ENCODE results near the gene ETAA1.

The ETAA1 gene

DNA sequence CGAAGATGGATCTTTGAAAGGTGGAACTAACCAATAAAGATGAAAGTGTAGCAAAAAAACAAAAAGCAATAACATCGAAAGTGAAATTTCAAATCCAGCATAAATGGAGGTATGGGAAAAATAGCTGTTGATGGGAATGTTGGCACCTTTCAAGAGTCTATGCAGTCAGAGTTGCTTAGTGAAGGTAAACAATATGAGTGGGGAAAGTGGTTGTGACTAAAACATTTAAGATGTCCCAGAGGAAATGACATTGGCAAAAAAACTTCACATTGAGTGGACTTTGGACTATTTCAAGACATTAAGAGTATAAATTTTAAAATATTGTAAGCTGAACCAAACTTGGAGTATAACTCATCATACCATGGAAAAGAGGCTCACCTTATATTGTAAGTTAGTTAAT, 17.7 kb downstream of the ETAA1 start:
- TF ChIP-seq, protein P1, sequence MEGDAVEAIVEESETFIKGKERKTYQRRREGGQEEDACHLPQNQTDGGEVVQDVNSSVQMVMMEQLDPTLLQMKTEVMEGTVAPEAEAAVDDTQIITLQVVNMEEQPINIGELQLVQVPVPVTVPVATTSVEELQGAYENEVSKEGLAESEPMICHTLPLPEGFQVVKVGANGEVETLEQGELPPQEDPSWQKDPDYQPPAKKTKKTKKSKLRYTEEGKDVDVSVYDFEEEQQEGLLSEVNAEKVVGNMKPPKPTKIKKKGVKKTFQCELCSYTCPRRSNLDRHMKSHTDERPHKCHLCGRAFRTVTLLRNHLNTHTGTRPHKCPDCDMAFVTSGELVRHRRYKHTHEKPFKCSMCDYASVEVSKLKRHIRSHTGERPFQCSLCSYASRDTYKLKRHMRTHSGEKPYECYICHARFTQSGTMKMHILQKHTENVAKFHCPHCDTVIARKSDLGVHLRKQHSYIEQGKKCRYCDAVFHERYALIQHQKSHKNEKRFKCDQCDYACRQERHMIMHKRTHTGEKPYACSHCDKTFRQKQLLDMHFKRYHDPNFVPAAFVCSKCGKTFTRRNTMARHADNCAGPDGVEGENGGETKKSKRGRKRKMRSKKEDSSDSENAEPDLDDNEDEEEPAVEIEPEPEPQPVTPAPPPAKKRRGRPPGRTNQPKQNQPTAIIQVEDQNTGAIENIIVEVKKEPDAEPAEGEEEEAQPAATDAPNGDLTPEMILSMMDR (IDR thresholded peaks at IDR 0.05; ENCODE audit: low read depth, low read length): no peak
- H3K27me3 ChIP-seq: no peaks in the 10 kb centered on the region
- H3K4me1 ChIP-seq: no peaks in the 10 kb centered on the region
- no peaks in the 10 kb centered on the region for H3K9me3 ChIP-seq
- H3K4me3 ChIP-seq (ENCODE audit: low read depth, low read length): no peak overlapping the region
- no peak for DNase-seq
- H3K36me3 ChIP-seq: peaks cover 2% of the 10 kb centered on the region; the same call in 1 of the 2 replicates

DNA sequence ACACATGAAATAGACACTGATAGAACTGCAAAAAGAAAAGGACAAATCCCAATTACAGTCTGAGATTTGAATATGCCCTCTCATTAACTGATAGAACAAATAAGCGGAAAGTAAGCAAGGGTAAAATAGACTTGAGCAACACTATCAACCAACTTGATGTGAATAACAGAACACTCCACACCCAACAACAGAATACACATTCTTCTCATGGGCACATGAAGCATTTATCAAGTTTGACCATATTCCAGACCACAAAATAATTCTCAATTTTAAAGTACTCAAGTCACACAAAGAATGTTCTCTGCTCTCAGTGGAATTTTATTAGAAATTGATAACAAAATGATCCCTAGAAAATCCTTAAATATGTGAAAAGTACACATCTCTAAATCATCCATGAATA, 19.0 kb downstream of the ETAA1 start:
- no peaks in the 10 kb centered on the region; the same call in 1 of the 2 replicates for H3K36me3 ChIP-seq
- no peaks in the 10 kb centered on the region for H3K4me1 ChIP-seq
- TF ChIP-seq, protein P1 (IDR thresholded peaks at IDR 0.05; ENCODE audit: low read depth, low read length): no peak
- H3K9me3 ChIP-seq: no peaks in the 10 kb centered on the region
- no peaks in the 10 kb centered on the region for H3K27me3 ChIP-seq
- DNase-seq: no peak
- H3K4me3 ChIP-seq (ENCODE audit: low read depth, low read length): no peak overlapping the region

DNA sequence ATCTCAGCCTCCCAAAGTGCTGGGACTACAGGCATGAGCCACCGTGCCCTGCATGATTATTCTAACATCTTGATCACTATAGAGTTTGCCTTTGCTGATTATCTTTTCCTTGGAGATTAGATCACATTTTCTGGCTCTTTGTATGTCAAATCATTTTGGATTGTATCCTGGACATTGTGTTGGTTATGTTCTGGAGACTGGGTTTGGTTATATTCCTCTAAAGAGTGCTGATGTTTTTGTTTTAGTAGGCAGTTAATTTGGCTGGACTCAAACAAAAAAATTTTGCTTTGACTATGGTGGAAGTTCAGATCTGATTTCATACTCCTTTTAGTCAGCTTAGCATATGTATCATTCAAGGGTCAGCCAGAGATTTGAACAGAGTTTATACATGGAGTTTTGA, 26.4 kb downstream of the ETAA1 start:
- no peaks in the 10 kb centered on the region for H3K4me1 ChIP-seq
- H3K9me3 ChIP-seq: no peaks in the 10 kb centered on the region
- TF ChIP-seq, protein P1 (IDR thresholded peaks at IDR 0.05; ENCODE audit: low read depth, low read length): no peak
- no peaks in the 10 kb centered on the region for H3K27me3 ChIP-seq
- DNase-seq: no peak
- no peak overlapping the region for H3K4me3 ChIP-seq (ENCODE audit: low read depth, low read length)
- no peaks in the 10 kb centered on the region for H3K36me3 ChIP-seq

DNA sequence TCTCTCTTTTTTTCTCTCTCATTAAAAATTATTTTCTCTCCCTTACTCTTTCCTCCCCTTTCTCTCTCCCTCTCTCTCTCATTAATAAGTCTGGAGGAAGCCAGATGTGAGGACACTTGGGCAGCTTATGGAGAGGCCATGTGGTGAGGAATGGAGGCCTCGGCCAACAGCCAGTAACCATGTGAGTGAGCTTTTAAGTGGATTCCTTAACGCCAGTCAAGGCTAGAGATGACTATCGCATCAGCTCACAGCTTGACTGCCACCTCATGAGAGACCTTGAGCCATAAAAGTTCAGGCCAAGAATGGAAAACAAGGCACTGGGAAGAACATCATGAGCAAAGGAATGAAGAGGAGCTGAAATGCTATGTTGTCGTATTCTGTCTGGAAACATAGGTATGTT, 39.1 kb downstream of the ETAA1 start:
- H3K4me1 ChIP-seq: no peaks in the 10 kb centered on the region
- TF ChIP-seq, protein P1 (IDR thresholded peaks at IDR 0.05; ENCODE audit: low read depth, low read length): no peak
- DNase-seq: no peak
- no peaks in the 10 kb centered on the region for H3K36me3 ChIP-seq
- H3K27me3 ChIP-seq: no peaks in the 10 kb centered on the region
- no peaks in the 10 kb centered on the region for H3K9me3 ChIP-seq
- no peak overlapping the region for H3K4me3 ChIP-seq (ENCODE audit: low read depth, low read length)

DNA sequence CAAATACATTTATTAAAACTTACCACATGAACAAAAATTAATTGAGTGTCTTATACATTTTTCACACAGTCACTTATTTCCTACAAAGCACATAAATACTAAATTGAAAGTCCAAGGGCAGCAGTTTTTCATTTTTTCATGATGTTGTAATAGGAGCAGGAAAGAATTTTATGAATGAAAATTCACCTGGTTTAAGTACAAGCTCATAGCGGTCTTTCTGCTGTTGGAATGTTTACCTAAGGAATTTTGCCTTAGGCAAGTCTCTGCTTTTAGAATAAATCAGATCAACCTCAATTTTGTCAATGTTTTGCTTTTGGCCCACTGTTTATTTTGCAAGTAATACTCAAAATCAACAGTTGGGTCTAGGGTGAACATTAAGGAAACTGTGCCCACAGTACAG, 40.0 kb downstream of the ETAA1 start:
- Histone ChIP-seq H3K9me3 (no peaks in the 10 kb centered on the region), H3K4me1 (no peaks in the 10 kb centered on the region), H3K4me3 (ENCODE audit: low read depth, low read length) (no peak overlapping the region), H3K27me3 (no peaks in the 10 kb centered on the region), H3K36me3 (no peaks in the 10 kb centered on the region)
- TF ChIP-seq, protein P1 (IDR thresholded peaks at IDR 0.05; ENCODE audit: low read depth, low read length): no peak
- DNase-seq: no peak

DNA sequence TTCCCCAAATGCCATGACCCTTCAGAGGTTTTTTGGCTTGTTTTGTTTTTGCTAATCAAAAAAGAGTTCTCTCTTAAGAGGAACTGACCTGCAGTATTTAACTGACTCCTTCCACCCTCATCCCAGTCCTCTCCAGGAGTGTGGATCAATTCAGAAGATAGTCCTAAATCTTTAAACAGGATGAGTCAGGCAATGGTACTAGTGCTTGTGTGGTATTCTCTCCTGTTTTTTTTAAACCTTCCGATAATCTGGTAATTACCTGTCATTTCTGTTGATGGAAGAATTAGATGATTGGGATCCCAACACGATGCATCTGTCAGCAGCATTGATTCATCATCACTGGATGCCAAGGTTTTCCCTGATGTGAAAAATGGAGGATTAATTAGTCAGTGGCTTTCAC, 41.2 kb downstream of the ETAA1 start:
- DNase-seq: no peak
- TF ChIP-seq, protein P1 (IDR thresholded peaks at IDR 0.05; ENCODE audit: low read depth, low read length): no peak
- H3K4me1 ChIP-seq: no peaks in the 10 kb centered on the region
- H3K36me3 ChIP-seq: no peaks in the 10 kb centered on the region
- no peaks in the 10 kb centered on the region for H3K27me3 ChIP-seq
- H3K4me3 ChIP-seq (ENCODE audit: low read depth, low read length): no peak overlapping the region
- H3K9me3 ChIP-seq: no peaks in the 10 kb centered on the region
